SU-DHL-6 (cell line): ENCODE data around the gene ZFYVE27.

ENCODE experiments used
- EZH2phosphoT487 ChIP-seq: fragments of 200-600 bp; sonication (generic), shearing (Covaris generic); conservative IDR thresholded peaks from 2 replicates; pipeline ENCODE4 v1.6.1; 2018; ENCODE audit warnings: mild to moderate bottlenecking, antibody characterized with exemption, low read length, moderate library complexity, mixed read lengths
- TF ChIP-seq, protein P1 (sequence below): fragments of 200-600 bp; sonication (generic); IDR thresholded peaks from one replicate; pipeline ENCODE4 v1.5.1; 2017; ENCODE audit warnings: antibody characterized with exemption, mild to moderate bottlenecking, low read length, moderate library complexity; ENCODE audit not compliant: insufficient read depth, poor library complexity, severe bottlenecking

DNA sequence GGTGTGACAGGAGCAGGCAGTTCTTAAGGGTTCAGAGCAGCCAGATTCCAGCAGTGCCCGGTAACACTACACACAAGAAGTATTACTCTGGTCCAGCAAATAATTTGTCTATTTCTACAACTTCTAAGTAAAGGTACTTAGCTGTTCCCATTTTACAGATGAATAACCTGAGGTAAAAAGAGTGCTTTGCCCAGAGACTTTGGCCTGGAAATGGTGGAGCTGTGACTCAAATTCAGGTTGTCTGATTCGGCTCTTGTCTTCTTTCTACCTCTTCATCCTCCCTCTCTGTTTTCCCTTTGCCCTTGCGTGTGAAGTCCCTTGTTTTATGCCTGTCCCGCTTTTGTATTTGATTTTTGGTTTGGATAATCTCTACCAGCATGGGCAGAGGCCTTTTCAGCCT lies 17.8 kb downstream of the ZFYVE27 start:
- TF ChIP-seq, protein P1, sequence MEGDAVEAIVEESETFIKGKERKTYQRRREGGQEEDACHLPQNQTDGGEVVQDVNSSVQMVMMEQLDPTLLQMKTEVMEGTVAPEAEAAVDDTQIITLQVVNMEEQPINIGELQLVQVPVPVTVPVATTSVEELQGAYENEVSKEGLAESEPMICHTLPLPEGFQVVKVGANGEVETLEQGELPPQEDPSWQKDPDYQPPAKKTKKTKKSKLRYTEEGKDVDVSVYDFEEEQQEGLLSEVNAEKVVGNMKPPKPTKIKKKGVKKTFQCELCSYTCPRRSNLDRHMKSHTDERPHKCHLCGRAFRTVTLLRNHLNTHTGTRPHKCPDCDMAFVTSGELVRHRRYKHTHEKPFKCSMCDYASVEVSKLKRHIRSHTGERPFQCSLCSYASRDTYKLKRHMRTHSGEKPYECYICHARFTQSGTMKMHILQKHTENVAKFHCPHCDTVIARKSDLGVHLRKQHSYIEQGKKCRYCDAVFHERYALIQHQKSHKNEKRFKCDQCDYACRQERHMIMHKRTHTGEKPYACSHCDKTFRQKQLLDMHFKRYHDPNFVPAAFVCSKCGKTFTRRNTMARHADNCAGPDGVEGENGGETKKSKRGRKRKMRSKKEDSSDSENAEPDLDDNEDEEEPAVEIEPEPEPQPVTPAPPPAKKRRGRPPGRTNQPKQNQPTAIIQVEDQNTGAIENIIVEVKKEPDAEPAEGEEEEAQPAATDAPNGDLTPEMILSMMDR: no peak
- no peak for TF ChIP-seq EZH2phosphoT487
